Large intestine (tissue), 3 donors: Measurements from ENCODE around the gene KCNT2. TPM values are rescaled to one million over a fixed set of nuclear protein-coding genes. Genes with fewer than 3 reads are reported as not detected.

Experiments
- DNase-seq, 2 donors: peaks; one replicate each; pipeline versions ENCODE4 v3.0.0 to v3.0.0-alpha.2; 2013
- H3K27ac ChIP-seq: one replicate; pipeline ENCODE4 v1.5.1; 2013; ENCODE audit warnings: low read length
- H3K27me3 ChIP-seq: 2 replicates; pipeline ENCODE4 v1.6.1; 2013; ENCODE audit warnings: low read length; ENCODE audit not compliant: control insufficient read depth, insufficient read depth
- H3K36me3 ChIP-seq: 2 replicates; pipeline ENCODE4 v1.6.1; 2013; ENCODE audit warnings: low read length; ENCODE audit not compliant: control insufficient read depth, insufficient read depth
- H3K4me1 ChIP-seq: one replicate; pipeline ENCODE4 v1.6.1; 2013; ENCODE audit warnings: low read length; ENCODE audit not compliant: control insufficient read depth, insufficient read depth
- H3K4me3 ChIP-seq: one replicate; pipeline ENCODE4 v1.5.1; 2013; ENCODE audit warnings: low read length
- H3K9me3 ChIP-seq: one replicate; pipeline ENCODE4 v1.6.1; 2013; ENCODE audit warnings: mild to moderate bottlenecking, low read depth, low read length, moderate library complexity; ENCODE audit not compliant: control insufficient read depth
- WGBS: methylation state at CpG from one replicate; pipeline ENCODE4 v1.1.5; 2013; ENCODE audit warnings: low lambda C conversion rate; ENCODE audit not compliant: insufficient coverage; 5-methylcytosine and 5-hydroxymethylcytosine counted together
- polyA plus RNA-seq: library from polyadenylated mRNA; unstranded; fragments of 120-200 nt; gene quantifications from one replicate; pipeline ENCODE4 v1.2.1, GENCODE V29; 2013

KCNT2 gene
- polyA plus RNA-seq, 1 donor = 3.5 TPM

GRCh38 chr1:196355206-196355786, 252.9 kb downstream of the KCNT2 start:
- Histone ChIP-seq H3K9me3 (no peaks in the 10 kb centered on the region), H3K4me1 (no peaks in the 10 kb centered on the region), H3K27ac (no peak overlapping the region), H3K27me3 (no peaks in the 10 kb centered on the region), H3K4me3 (no peak overlapping the region), H3K36me3 (no peaks in the 10 kb centered on the region)
- 67% methylated on average over 2 of the region's 3 CpGs for WGBS
- no peak for DNase-seq

GRCh38 chr1:196344453-196344852, 263.8 kb downstream of the KCNT2 start:
- no peaks in the 10 kb centered on the region for H3K4me1 ChIP-seq
- DNase-seq = no peak
- WGBS = no CpG with 5 or more reads among the region's 2 CpGs

GRCh38 chr1:196324345-196324744, 283.9 kb downstream of the KCNT2 start:
- Histone ChIP-seq H3K4me1 (no peaks in the 10 kb centered on the region), H3K36me3 (no peaks in the 10 kb centered on the region), H3K9me3 (no peaks in the 10 kb centered on the region), H3K27ac (no peak overlapping the region), H3K27me3 (no peaks in the 10 kb centered on the region), H3K4me3 (no peak overlapping the region)
- no CpG with 5 or more reads among the region's 1 CpG for WGBS
- DNase-seq = no peak

More at GRCh38 chr1:196344453-196344852, 263.8 kb downstream of the KCNT2 start:
- H3K9me3 ChIP-seq = no peaks in the 10 kb centered on the region
- no peak overlapping the region for H3K4me3 ChIP-seq
- H3K27me3 ChIP-seq = no peaks in the 10 kb centered on the region
- H3K27ac ChIP-seq = no peak overlapping the region
- H3K36me3 ChIP-seq = no peaks in the 10 kb centered on the region

- no peak overlapping the region for H3K27ac ChIP-seq
These were observed 284.4 kb downstream of the KCNT2 start for GRCh38 chr1:196323869-196324268.

GRCh38 chr1:196319301-196319700, 288.9 kb downstream of the KCNT2 start:
- Histone ChIP-seq H3K4me1 (no peaks in the 10 kb centered on the region), H3K36me3 (no peaks in the 10 kb centered on the region), H3K9me3 (no peaks in the 10 kb centered on the region), H3K27me3 (no peaks in the 10 kb centered on the region), H3K27ac (no peak overlapping the region), H3K4me3 (no peak overlapping the region)
- WGBS = 80% methylated on average over 1 of the region's 2 CpGs
- DNase-seq = no peak

More at GRCh38 chr1:196323869-196324268, 284.4 kb downstream of the KCNT2 start:
- no peaks in the 10 kb centered on the region for H3K4me1 ChIP-seq
- H3K36me3 ChIP-seq = no peaks in the 10 kb centered on the region
- no peak overlapping the region for H3K4me3 ChIP-seq
- H3K9me3 ChIP-seq = no peaks in the 10 kb centered on the region
- DNase-seq = no peak
- H3K27me3 ChIP-seq = no peaks in the 10 kb centered on the region
- no CpG with 5 or more reads among the region's 3 CpGs for WGBS

GRCh38 chr1:196317535-196318522, 290.4 kb downstream of the KCNT2 start:
- H3K9me3 ChIP-seq = no peaks in the 10 kb centered on the region
- no peak overlapping the region for H3K4me3 ChIP-seq
- H3K36me3 ChIP-seq = no peaks in the 10 kb centered on the region
- no peaks in the 10 kb centered on the region for H3K4me1 ChIP-seq
- peak; percentile 1 to 7 for DNase-seq
- H3K27me3 ChIP-seq = no peaks in the 10 kb centered on the region
- 70% methylated on average over 2 of the region's 8 CpGs for WGBS
- no peak overlapping the region for H3K27ac ChIP-seq

GRCh38 chr1:196312739-196313138, 295.5 kb downstream of the KCNT2 start:
- 100% methylated on average over 1 of the region's 1 CpG for WGBS
- Histone ChIP-seq H3K27me3 (no peaks in the 10 kb centered on the region), H3K36me3 (no peaks in the 10 kb centered on the region), H3K9me3 (no peaks in the 10 kb centered on the region), H3K27ac (no peak overlapping the region), H3K4me3 (no peak overlapping the region), H3K4me1 (no peaks in the 10 kb centered on the region)
- no peak for DNase-seq

- Histone ChIP-seq H3K36me3 (no peaks in the 10 kb centered on the region), H3K4me3 (no peak overlapping the region), H3K27ac (no peak overlapping the region), H3K9me3 (no peaks in the 10 kb centered on the region), H3K27me3 (no peaks in the 10 kb centered on the region), H3K4me1 (no peaks in the 10 kb centered on the region)
- WGBS = no CpG with 5 or more reads among the region's 1 CpG
- DNase-seq = no peak
These were observed 298.9 kb downstream of the KCNT2 start for GRCh38 chr1:196309386-196309785.

- no peaks in the 10 kb centered on the region for H3K4me1 ChIP-seq
- 100% methylated on average over 1 of the region's 1 CpG for WGBS
- no peak overlapping the region for H3K27ac ChIP-seq
- no peak overlapping the region for H3K4me3 ChIP-seq
- no peaks in the 10 kb centered on the region for H3K9me3 ChIP-seq
- no peaks in the 10 kb centered on the region for H3K27me3 ChIP-seq
- no peaks in the 10 kb centered on the region for H3K36me3 ChIP-seq
- no peak for DNase-seq
These were observed 300.1 kb downstream of the KCNT2 start for GRCh38 chr1:196308176-196308575.

GRCh38 chr1:196306421-196306820, 301.8 kb downstream of the KCNT2 start:
- Histone ChIP-seq H3K27ac (no peak overlapping the region), H3K27me3 (no peaks in the 10 kb centered on the region), H3K9me3 (no peaks in the 10 kb centered on the region), H3K36me3 (no peaks in the 10 kb centered on the region), H3K4me3 (no peak overlapping the region), H3K4me1 (no peaks in the 10 kb centered on the region)
- no peak for DNase-seq
- no CpG with 5 or more reads among the region's 2 CpGs for WGBS
